22Rv1 (cell line): ENCODE measurements around the gene OTUB1.

Experiments
- CTCF ChIP-seq: fragments of 450-650 bp; IDR thresholded peaks from 2 replicates; pipeline ENCODE4 v1.5.1; 2017; ENCODE audit warnings: mild to moderate bottlenecking
- ZFX ChIP-seq: fragments of 450-650 bp; IDR thresholded peaks from 2 replicates; pipeline ENCODE4 v1.6.1; 2017; ENCODE audit warnings: antibody characterized with exemption, borderline replicate concordance

- TF ChIP-seq CTCF (no peak), ZFX (no peak)
Measured at GRCh38 chr11:63958008-63958407, 28.2 kb upstream of the OTUB1 start.
